ENCODE data around the gene GABRB1.

GABRB1 gene

DNA sequence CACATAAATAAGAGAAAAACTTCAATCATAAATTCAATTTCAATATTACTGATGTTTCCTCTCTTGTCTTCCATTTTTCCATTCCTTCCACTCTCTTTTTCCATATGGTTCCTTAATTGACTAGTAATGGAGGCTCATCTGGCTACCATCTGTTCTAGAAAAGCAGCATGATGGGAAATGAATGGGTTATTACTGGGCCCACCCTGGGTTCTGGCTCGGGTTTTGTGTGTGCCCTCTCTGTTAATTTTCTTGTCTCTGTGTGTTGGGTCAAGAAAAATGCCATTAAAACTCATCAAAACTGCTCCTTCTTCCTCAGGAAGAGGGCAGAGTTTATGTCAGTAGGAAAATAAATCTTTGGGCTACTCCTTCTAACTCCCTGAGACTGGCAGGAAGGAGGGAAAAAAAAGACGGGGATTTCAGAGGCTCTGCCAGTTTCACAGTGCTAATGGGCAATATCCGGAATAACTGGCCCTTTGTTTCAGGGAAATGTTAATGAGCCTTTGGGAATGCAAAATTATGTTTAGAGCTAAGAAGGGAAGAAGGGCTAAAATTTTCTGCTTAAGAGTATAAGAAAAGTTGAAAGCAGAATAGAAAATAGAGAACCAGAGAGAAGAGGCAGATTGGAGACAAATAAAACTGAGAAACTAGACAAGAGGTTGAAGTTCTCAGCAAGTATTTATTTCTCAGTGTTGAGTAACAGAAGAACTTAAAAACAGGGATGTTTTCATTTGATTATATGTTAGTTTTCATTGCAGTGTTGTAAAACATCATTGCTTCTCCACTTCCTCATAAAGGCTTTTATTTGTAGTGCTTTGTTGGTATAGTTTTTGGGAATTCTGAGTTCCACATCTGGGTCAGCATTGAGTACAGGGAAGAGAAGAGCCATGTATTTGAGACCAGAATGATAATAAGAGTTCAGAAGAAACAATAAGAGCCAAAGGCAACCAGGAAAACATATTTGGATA, 19.7 kb downstream of the GABRB1 start:
- DNase-seq: no peak

DNA sequence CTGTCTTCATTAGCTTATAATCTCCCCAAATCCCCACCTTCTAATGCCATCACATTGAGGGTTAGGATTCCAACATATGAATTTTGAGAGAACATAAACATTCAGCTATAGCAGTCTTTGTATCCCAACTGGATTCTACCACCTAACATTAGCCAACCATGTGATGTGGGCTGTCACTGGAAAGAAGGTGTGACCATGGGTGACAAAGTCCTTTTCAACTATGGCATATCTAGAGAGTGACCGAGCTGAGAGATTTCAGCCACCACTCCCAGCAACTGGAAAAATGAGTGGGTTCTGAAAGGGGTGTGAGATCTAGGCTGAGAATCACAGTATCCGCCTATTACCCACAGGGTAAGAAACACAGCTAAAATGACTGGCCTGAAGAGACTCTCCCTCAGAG, 22.1 kb downstream of the GABRB1 start:
- no peak for DNase-seq

DNA sequence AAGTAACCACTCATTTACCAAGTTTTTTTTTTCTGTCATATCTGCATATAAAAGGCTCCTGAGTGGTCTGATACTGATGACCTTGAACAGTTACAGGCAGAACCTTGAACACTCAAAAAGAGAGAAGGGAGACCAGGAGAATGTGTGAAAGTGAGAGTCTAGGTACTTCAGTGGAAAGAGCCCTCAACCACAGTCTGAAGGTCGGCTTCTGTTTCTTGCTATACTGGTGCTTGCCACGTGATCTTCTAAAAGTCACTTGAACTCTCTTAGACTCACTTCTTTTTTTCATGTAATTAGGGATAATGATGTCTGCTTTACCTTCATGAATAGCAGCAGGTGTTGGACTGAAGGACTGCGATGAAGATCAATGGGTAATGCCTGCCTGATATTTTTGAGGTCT, 22.8 kb downstream of the GABRB1 start:
- no peak for DNase-seq

DNA sequence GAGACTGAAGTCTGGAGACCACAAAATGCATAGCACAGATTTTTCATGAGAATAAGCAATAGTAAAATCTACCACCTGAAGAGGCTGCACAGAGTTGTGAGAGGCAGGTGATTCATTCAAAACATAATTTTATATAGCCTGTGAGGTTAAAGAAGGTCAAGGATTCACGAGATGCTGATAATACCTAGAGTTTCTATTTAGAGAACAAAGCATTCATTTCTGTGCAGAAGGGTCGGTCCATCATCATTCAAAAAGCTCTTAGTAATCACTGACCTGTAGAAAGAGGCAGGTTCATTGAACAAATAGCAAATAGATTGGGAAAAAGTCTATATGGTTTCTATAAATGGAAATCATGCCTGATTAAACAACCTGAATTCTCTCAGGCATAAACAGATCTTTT, 26.6 kb downstream of the GABRB1 start:
- no peak for DNase-seq

DNA sequence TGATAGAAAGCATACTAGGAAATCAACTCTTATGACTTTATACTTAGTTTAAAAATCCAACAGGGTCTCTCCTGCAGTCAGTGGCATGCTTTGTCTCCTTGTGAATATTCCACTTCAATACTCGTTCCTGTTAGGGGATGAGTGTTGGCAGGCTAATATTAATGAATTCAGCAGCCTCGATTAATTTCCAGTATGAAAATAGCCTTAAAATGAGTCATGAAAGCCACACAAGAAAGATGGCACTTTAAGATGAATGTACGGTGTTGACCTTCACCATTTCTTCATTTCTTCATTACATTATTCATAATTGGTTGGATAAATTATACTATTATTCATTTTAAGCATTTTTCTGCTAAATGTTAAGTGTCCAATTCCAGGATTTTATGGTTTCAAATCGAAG, 29.2 kb downstream of the GABRB1 start:
- no peak for DNase-seq

DNA sequence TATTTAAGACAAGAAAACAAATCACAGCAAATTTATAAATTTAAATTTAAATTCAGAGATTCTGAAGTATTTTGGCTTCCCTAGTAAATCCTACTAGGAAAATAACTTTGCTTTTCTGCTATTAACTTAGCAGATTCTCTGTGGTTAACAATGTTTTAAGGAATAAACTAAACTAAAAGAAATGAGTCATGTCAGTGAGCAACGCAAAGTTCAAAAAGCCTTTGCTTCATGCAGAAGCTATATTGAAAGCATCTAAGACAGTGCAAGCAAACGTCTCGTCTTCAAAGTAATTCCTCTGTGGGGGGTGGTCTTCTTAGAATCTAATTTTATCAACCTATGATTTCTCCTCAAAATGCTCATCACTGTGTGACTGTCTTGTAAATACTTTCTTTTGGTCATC, 30.1 kb downstream of the GABRB1 start:
- no peak for DNase-seq

DNA sequence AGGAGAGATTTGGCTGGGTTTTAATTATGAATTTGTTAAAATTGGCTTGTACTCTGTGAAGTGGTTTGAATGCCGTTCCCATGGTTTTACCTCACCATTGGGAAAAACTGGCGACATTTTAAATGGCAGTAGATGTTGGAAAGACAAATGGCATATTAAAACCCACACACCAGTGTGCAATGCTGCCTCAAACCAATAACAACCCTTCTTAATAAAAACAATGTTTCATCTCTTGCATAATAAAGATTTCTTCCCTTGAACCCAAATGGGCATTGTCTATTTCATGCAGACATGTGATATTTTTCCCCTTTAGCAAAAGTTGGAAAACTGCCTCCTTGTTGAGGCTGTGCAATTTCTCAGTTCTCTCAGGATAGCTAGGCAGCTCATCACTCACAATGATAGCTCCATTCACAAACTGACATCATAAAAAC, 33.7 kb downstream of the GABRB1 start:
- no peak for DNase-seq

DNA sequence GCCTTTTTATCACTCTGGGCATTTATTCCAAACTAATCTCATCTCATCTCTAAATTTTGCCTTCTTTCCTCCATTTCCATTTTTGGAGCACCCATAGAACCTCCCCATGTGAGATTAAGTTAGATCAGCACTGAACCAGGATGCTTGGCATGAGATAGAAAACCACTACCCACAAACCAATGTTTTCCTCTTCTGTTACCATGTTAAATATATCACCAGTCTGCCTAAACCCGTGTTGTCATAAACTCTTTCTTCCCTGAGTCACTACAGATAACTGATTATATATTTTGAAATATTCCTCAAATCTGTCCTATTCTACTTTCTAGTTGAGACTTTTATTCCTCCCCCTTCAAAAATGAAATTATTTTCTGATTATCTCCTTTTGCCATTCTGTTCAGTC, 37.6 kb downstream of the GABRB1 start:
- no peak for DNase-seq

DNA sequence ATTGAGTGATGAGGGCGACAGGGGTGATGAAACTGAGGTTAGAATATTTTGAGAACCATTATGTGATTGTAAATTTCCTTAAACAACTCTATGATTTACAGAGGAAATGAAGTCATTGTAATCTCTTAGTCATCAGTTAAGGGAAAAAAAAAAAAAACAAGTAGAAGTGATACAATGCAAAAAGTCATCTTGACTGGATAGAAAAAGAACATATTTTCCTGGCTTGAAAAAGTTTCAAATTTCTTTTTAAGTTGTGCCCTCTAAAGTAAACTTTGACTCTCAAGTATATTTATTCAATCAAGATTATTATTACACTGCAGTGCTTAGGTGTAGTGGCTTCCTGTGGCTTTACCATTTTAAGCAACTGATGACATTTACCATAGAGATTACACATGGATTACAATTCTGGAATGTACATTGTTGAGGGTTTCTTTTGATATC, 40.6 kb downstream of the GABRB1 start:
- no peak for DNase-seq

DNA sequence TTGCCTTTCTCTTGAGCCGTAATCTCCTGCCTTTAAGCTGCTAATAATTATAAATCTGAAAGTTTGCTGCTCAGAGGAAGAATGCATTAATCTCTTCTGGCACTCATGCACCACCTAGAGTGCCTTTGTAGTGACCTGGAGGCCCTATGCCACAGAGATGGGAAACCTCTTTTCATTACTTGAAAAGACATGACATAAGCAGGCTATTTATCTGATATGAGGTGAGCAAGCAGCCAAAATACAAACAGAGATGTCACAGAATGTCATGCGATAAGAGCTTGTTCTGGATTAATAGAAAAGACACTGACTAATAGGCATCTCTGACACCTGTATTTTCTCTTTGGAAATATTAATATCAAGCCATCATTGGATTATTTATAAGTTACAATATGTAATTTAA, 42.3 kb downstream of the GABRB1 start:
- DNase-seq: no peak

DNA sequence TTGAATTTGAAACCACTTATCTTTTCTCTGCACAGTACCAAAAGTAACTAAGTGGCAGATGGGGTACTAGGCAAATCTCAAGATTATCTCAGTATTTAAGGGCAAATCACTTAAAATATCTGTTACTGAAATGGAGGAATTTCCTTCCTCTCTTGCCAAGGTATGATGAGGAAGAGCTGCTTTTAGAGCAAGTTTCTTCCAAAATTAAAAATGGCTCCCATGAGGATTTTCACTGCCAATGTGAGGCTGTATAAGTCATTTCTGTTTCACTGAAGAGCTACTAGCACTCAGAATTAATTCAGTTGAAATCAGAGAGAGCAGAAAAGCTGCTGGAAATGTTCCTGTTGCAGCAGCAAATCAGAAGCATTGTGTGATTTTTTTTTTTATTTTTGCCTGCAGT, 43.4 kb downstream of the GABRB1 start:
- DNase-seq: no peak

DNA sequence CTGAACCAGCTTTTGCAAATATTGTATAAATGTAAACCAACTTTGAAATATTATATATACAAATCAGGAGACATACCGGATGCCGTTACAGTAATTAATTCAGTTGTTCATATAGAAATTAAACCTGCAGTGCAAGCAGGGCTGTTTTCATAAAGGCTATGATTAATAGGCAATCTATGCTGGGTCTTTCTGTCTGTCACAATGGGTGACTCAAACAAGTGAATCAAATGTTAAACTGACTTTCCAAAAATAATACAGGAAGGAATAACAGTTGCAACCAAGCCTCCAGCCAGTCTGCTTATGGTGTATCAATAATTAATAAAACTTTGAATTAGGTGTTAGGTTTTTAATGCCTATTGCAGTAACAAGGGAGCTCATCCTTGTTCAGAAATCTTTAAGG, 43.9 kb downstream of the GABRB1 start:
- DNase-seq: no peak

DNA sequence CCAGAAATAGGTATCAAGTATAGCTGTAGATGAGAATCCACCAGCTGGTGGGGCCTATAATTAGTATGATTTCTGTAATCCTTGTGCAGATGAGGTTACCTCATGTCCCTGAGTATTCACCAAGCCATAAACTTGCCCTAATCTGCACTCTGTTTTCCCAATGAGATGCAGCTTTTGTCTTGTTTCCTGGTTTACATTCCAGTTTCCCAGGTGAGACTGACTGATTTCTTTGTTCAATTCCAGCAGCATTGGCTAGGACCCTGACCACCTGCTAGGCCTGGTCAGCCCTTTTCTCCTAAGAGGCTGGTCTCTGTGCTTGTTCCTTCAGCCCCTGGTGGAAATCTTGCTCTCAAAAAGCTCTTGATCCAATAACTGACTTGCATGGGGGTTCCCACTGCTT, 44.6 kb downstream of the GABRB1 start:
- DNase-seq: peak; percentile 22

DNA sequence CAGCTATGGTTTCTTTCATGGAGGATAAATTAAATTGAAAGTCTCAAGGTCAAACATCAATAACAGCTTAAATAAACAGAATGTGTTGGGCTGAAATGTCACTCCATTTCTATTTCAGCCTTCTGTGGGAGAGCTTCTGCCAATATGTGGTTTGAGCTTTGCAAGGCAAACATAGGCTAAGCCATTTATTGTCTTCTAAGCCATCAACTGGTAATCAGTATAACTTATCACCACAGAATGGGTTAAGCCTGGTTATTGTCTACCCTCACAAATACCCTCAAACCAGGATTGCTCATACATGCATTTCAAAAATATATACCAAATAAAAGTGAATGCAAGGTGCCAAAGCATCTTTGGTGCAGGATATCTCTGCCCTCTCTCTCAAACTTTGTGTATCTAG, 52.7 kb downstream of the GABRB1 start:
- DNase-seq: no peak

DNA sequence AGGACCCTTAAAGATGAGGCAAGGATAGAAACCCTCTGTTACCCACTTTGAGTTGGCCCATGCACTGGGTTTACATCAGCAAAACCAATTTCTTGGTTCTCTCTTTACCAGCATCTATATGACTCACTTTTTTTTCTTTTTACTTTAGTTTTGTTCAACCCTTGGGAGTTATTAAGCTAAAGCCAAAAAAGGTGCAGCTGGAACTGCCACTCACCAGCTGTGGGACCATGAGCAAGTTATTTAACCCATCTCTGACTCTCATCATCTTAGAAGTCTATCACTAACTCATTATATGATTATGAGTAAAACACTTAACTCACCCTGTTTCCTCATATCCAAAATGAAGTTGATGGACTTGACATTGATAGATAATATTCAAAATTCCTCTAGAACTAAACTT, 53.4 kb downstream of the GABRB1 start:
- no peak for DNase-seq

DNA sequence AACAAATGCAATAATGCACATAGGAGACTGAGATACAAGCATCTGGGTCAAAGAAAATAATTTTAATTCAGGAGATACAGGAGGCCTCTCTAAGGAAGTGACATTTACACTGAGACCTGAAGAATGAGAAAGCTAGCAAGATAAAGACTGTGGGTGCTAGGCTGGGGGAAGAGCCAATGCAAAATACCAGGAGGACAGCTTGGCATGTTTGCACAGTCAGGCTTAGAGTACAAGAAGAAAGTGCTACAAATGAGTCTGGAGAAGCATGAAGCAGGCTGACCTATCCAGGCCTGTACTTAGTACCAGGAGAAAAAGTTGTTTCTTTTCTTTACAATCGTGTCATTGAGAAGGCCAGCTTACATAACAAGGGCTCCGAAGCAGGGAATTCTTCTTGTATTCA, 56.9 kb downstream of the GABRB1 start:
- DNase-seq: no peak

DNA sequence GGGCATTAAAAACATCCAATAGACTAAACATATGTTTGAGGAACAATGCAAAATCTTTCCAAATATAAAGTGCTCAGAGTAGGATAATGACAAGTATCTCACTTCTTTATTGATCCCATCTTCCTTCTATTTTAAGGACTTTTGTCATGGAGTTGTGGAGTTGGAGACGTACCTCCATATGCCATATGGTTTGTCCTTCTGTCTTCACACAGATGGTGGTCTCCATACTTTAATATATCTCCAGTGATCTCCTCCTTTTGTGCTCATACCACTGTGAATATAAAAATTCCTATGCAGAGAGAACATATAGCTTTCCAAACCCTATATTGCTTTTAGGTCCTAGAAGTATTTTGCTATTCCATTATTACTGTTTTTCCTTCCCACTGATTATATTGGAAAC, 64.5 kb downstream of the GABRB1 start:
- no peak for DNase-seq

DNA sequence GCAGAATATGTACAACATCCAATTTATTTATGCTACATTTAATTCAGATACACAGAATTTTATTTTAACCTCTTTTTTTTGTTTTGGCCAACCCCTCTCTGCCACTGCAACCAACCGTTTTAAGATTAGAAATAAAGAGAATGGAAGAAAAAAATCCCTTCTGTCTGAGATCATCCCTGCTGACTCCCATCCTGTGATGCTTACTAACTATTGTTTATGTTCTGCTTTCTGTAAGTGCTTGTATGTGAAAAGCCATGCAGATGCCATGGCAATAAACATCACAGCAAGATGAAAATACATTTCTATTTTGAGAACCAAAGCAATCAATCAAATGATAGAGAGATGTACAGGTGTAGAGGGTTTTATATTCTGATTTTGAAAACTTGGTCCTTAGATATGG, 70.1 kb downstream of the GABRB1 start:
- no peak for DNase-seq

DNA sequence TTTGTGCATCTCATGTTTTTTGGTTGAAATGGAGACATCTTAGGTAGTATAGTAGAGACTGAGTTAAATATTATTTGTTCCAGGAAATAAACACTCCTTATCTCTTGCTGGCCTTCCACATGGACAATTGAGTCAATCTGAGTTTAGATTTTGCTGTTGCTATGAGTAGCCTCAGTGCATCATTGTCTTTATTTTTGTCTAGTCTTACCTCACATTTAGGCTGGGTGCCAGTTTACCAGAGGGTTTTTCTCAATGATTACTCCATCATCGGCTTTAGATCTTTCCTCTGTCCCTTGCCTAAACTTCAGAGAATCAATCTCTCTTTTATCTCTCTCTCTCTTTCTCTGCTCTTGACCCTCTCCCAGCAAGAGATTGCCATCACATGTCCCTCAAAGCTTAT, 73.6 kb downstream of the GABRB1 start:
- DNase-seq: no peak

DNA sequence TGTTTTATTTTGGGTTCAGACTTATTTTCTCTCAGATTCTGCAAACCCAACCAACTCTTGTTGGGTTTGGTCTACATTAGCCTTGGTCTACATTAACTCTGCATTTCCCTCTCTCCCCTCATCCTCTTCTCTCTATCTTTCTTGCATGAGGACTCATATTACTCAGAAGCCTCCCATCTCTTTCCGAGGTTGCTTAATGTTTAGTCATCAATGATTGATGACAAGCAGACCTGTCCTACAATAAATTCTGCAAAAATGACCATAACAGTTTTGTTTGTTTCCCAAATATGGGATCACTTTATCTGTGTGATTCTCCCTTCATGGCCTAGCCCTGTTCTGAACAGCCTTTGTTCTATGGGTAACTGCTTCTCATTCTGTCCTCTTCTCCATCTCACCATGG, 75.2 kb downstream of the GABRB1 start:
- DNase-seq: no peak

DNA sequence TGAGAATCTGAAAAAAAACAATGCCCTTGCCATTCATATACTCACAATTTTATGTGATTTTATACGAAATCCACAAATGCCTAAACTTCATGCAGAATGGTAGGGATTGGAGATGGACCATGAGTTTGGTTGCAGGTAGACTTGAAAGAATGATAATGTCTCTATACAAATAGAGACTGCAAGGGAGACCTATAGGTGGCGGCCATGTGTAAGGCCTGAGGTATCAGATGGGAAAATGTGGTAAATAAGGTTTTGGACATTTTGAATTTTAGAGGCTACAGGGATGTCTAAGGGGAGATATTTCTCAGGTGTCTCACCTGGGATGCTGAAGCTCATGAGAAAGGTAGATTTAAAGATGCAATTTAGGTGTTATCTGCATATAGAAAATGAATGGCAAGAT, 78.0 kb downstream of the GABRB1 start:
- DNase-seq: no peak

DNA sequence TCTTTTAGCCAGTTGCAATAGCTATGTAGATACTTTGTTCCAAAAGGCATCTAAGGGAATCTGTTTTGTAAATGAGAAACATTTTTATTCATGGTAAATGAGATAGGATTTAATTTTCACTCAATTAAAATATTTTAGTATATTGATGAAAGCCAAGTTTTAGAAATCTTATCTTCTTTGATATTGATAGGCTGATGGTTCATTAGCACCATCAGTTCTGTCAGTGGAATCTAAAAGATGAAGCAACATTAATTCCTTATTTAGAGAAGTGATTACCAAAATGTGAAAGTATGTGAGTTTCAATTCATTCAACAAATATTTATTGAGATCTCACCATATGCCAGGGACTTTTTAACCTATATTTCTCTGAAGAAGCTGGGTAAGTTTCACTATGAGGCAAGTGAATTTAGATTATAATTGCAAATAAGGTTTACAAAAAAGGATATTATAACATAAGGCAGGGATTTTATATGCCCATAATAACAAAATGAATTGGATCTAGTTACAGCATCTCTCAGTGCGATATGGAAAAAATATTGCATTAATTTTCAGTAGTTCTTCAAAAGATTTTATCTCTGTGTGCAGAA, 79.3 kb downstream of the GABRB1 start:
- no peak for DNase-seq

DNA sequence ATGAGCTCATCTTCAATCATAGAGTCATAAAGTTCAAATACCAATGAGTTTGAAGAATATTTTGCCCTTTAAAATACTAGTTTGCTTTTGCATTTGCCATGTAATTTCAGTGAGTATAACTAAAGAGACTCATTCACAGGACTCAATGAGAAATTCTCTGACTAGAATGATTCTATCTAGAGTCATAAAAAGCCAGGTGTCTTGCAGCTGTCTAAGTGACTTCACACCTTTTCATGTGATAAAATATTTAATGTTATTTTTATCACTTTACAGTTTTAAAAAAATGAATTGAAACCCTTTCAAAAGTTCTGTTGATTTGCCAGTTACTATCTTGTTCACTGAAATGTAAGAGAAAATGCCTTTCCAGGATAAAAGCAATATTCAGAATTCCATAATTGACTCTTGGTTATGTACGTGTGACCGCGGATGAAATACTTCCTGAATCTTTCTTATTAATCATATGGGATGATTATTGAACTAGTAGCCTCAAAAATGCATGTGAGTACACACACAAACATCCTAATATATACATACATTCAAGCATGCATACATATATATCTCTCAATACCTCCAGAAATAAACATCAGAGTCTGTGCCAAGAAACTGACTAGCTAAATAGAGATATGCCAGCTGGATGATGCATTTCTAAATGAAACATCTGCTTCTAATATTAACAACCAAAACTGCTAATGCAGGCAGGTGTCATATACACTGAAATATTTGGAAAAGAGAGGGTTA, 87.0 kb downstream of the GABRB1 start:
- DNase-seq: peak; percentile 66

DNA sequence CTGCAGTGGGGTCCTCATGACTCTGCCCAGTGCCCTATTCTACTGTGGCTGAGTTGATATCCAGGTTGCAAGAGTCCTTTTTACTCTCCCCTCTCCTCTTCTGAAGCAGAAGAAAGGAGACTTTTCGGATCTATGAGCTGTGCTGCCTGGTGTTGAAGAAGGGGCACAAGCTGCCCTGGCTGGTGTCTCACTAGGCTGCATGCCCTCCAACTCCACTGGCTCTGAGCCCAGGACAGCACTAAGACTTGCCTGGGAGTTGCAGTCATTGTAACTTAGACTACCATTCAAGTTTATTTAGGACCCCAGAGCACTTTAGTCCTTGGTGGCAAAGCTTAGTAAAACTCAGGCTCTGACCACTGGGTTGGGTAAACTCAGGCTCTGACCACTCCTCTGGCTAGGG, 89.4 kb downstream of the GABRB1 start:
- DNase-seq: no peak

All from NCI-H1694 (cell line).